SK-N-SH (cell line): ENCODE measurements around the gene CRLF1. TPM values are rescaled to one million over a fixed set of nuclear protein-coding genes. Genes with fewer than 3 reads are reported as not detected.

Experiments
- CTCF ChIA-PET: fragments of 300-600, 350-600 bp; formaldehyde crosslinking; extraction: SDS; loops from one replicate; lab custom pipeline; 2021; lab: Yijun Ruan, JAX
- POLR2A ChIA-PET: fragments of 350-600 bp; sonication (Branson Sonifier 250); formaldehyde crosslinking; extraction: SDS; loops from one replicate; lab custom pipeline; 2020; ENCODE audit warnings: antibody characterized with exemption, inconsistent platforms; lab: Yijun Ruan, JAX
- DNase-seq: peaks from one replicate; pipeline ENCODE4 v3.0.0; 2012
- H2AFZ ChIP-seq: fragments of 200-600 bp; sonication (generic); 2 replicates; pipeline ENCODE4 v1.8.1; 2016; ENCODE audit warnings: antibody characterized with exemption, mild to moderate bottlenecking, low read depth
- H3F3A ChIP-seq: fragments of 200-600 bp; sonication (generic); replicated peaks from 2 replicates; pipeline ENCODE3; 2016; ENCODE audit warnings: antibody characterized with exemption, mild to moderate bottlenecking; ENCODE audit not compliant: insufficient read depth
- H3K27ac ChIP-seq, 2 experiments: fragments of 200-500 bp in 1 of 2; fragments of 200-600 bp in 1 of 2; sonication (Bioruptor generic) in 1 of 2; sonication (generic), shearing (Covaris generic) in 1 of 2; 2 replicates each; pipeline versions ENCODE4 v1.5.1 to v1.6.1; 2014 to 2016; ENCODE audit warnings: low read depth in 2 of 2, inconsistent platforms in 1 of 2, low read length in 1 of 2, mild to moderate bottlenecking in 1 of 2, mixed read lengths in 1 of 2
- H3K27me3 ChIP-seq: fragments of 200-600 bp; sonication (generic), shearing (Covaris generic); 2 replicates; pipeline ENCODE4 v1.6.1; 2016; ENCODE audit warnings: mixed run types; ENCODE audit not compliant: insufficient read depth
- H3K36me3 ChIP-seq, 2 experiments: fragments of 200-500 bp in 1 of 2; fragments of 200-600 bp in 1 of 2; sonication (Bioruptor generic) in 1 of 2; sonication (generic) in 1 of 2; replicated peaks in 1 of 2; 2 replicates each; pipeline versions ENCODE3 to v1.5.1; 2014 to 2016; ENCODE audit warnings: low read length in 1 of 2, mild to moderate bottlenecking in 1 of 2; ENCODE audit not compliant: insufficient read depth in 2 of 2, control insufficient read depth in 1 of 2
- H3K4me1 ChIP-seq, 2 experiments: fragments of 200-500 bp in 1 of 2; fragments of 200-600 bp in 1 of 2; sonication (Bioruptor generic) in 1 of 2; sonication (generic), shearing (Covaris generic) in 1 of 2; 2 replicates each; pipeline versions ENCODE4 v1.5.1 to v1.6.1; 2014 to 2016; ENCODE audit warnings: low read depth in 1 of 2, low read length in 1 of 2, mixed run types in 1 of 2; ENCODE audit not compliant: insufficient read depth in 2 of 2, control insufficient read depth in 1 of 2
- H3K4me2 ChIP-seq: fragments of 200-600 bp; sonication (generic), shearing (Covaris generic); 2 replicates; pipeline ENCODE4 v1.6.1; 2017; ENCODE audit warnings: mixed run types
- H3K4me3 ChIP-seq, 2 experiments: fragments of 200-500 bp in 1 of 2; fragments of 200-600 bp in 1 of 2; sonication (Bioruptor generic) in 1 of 2; sonication (generic), shearing (Covaris generic) in 1 of 2; 2 replicates each; pipeline versions ENCODE4 v1.5.1 to v1.8.1; 2014 to 2016; ENCODE audit warnings: low read depth in 2 of 2, inconsistent platforms in 1 of 2, low read length in 1 of 2, mild to moderate bottlenecking in 1 of 2, mixed read lengths in 1 of 2, moderate library complexity in 1 of 2
- H3K79me2 ChIP-seq: fragments of 200-600 bp; sonication (generic); 2 replicates; pipeline ENCODE4 v1.8.1; 2017; ENCODE audit warnings: mild to moderate bottlenecking; ENCODE audit not compliant: insufficient read depth
- H3K9ac ChIP-seq: fragments of 200-600 bp; sonication (generic); 2 replicates; pipeline ENCODE4 v1.6.1; 2017; ENCODE audit warnings: mixed run types
- H3K9me2 ChIP-seq: fragments of 200-600 bp; sonication (generic); 2 replicates; pipeline ENCODE4 v1.6.1; 2017; ENCODE audit warnings: mixed run types
- H3K9me3 ChIP-seq: fragments of 200-600 bp; sonication (generic); 2 replicates; pipeline ENCODE4 v1.6.1; 2017; ENCODE audit warnings: mixed run types, mild to moderate bottlenecking, moderate library complexity
- H4K20me1 ChIP-seq: fragments of 200-600 bp; sonication (generic); 2 replicates; pipeline ENCODE4 v1.6.1; 2017; ENCODE audit warnings: mild to moderate bottlenecking, mixed run types; ENCODE audit not compliant: insufficient read depth
- CTCF ChIP-seq: fragments of 200-600 bp; sonication (generic); IDR thresholded peaks from 2 replicates; pipeline ENCODE4 v1.6.1; 2017; ENCODE audit warnings: antibody characterized with exemption, mild to moderate bottlenecking, moderate library complexity
- IRF3 ChIP-seq: fragments of 150-350 bp; IDR thresholded peaks from 2 replicates; pipeline ENCODE4 v1.6.1; 2016; ENCODE audit warnings: mild to moderate bottlenecking, low read depth, low read length
- MEF2A ChIP-seq: IDR thresholded peaks from 2 replicates; pipeline ENCODE4 v1.4.0; 2012; ENCODE audit warnings: low read depth, borderline replicate concordance
- NRF1 ChIP-seq: IDR thresholded peaks from 2 replicates; pipeline ENCODE4 v1.6.1; 2012; ENCODE audit warnings: low read depth, mild to moderate bottlenecking, low read length
- REST ChIP-seq: IDR thresholded peaks from 2 replicates; pipeline ENCODE4 v1.6.1; 2012; ENCODE audit warnings: mild to moderate bottlenecking, low read depth, low read length, moderate library complexity
- WGBS: methylation state at CpG from one replicate; pipeline ENCODE4 v1.1.6; 2017; ENCODE audit warnings: low lambda C conversion rate; 5-methylcytosine and 5-hydroxymethylcytosine counted together
- polyA plus RNA-seq, 3 experiments: library from polyadenylated mRNA; depleted of rRNA; stranded (reverse); fragments of >200 nt; gene quantifications; 2 replicates each; pipeline ENCODE4 v1.2.3, GENCODE V29; 2012

CRLF1 gene
- polyA plus RNA-seq, 1 of the 3 experiments (the other 2 are of a cell fraction), result 0.71 TPM

GRCh38 chr19:18605196-18605545 lies 1.4 kb downstream of the CRLF1 start:
- H4K20me1 ChIP-seq, result no peaks in the 10 kb centered on the region
- TF ChIP-seq MEF2A, result no peak
- H3K9me3 ChIP-seq, result no peaks in the 10 kb centered on the region
- no peaks in the 10 kb centered on the region for H3K36me3 ChIP-seq
- H2AFZ ChIP-seq, result no peak overlapping the region
- no peak overlapping the region for H3K9ac ChIP-seq
- no peaks in the 10 kb centered on the region for H3K9me2 ChIP-seq
- no peaks in the 10 kb centered on the region for H3K79me2 ChIP-seq
- POLR2A ChIA-PET, result no interaction called here
- CTCF ChIA-PET, result interaction anchor here (1.7 to 2.8 kb wide), 6 partner anchors 10 to 261 kb away, joined by 3 to 19 read pairs (median 7); no protein-coding TSS in a partner anchor
- H3K27me3 ChIP-seq, result peaks cover 48% of the 10 kb centered on the region
- no peaks in the 10 kb centered on the region; a peak in 1 of 4 replicates for H3K4me1 ChIP-seq
- no peak overlapping the region for H3K4me2 ChIP-seq
- DNase-seq, result peak; percentile 45
- WGBS, result 32% methylated on average over 10 of the region's 17 CpGs
- H3F3A ChIP-seq, result peaks cover 27% of the 10 kb centered on the region
- H3K4me3 ChIP-seq, result no peak overlapping the region
- no peak overlapping the region for H3K27ac ChIP-seq

GRCh38 chr19:18604820-18605159 lies 1.8 kb downstream of the CRLF1 start:
- peak; percentile 23 for DNase-seq
- POLR2A ChIA-PET, result no interaction called here
- no peak for TF ChIP-seq REST
- TF ChIP-seq IRF3, result no peak
- TF ChIP-seq NRF1, result no peak
- TF ChIP-seq MEF2A, result no peak
- no peak for TF ChIP-seq CTCF
- H4K20me1 ChIP-seq, result no peaks in the 10 kb centered on the region
- no peak overlapping the region for H3K27ac ChIP-seq
- WGBS, result 58% methylated on average over 10 of the region's 10 CpGs
- H3K4me2 ChIP-seq, result no peak overlapping the region
- no peaks in the 10 kb centered on the region for H3K79me2 ChIP-seq
- no peaks in the 10 kb centered on the region for H3K36me3 ChIP-seq
- CTCF ChIA-PET, result interaction anchor here (0.9 to 2.8 kb wide), 7 partner anchors 10 to 262 kb away, joined by 3 to 19 read pairs (median 7); no protein-coding TSS in a partner anchor
- H3K27me3 ChIP-seq, result peaks cover 44% of the 10 kb centered on the region
- no peaks in the 10 kb centered on the region for H3K9me2 ChIP-seq
- H3K9ac ChIP-seq, result no peak overlapping the region
- H3K9me3 ChIP-seq, result no peaks in the 10 kb centered on the region
- no peaks in the 10 kb centered on the region; a peak in 1 of 4 replicates for H3K4me1 ChIP-seq
- H2AFZ ChIP-seq, result no peak overlapping the region
- peaks cover 26% of the 10 kb centered on the region for H3F3A ChIP-seq
- no peak overlapping the region for H3K4me3 ChIP-seq
